Astrocyte (in vitro differentiated cells and primary cell): ENCODE measurements around the gene PCCA. TPM values are rescaled to one million over a fixed set of nuclear protein-coding genes. Genes with fewer than 3 reads are reported as not detected.

Experiments used
- DNase-seq: peaks from one replicate; pipeline ENCODE4 v3.0.0-alpha.2; 2010; ENCODE audit warnings: low read depth
- FAIRE-seq: peaks from 2 replicates; lab custom pipeline; 2011; peaks lifted over from hg19 to GRCh38; lab: Jason Lieb, UNC
- H2AFZ ChIP-seq: 2 replicates; pipeline ENCODE4 v1.6.0; 2012; ENCODE audit warnings: low read depth, low read length, inconsistent platforms
- H3K27ac ChIP-seq: 2 replicates; pipeline ENCODE4 v1.5.1; 2011; ENCODE audit warnings: low read depth, low read length, inconsistent platforms
- H3K27me3 ChIP-seq: 2 replicates; pipeline ENCODE4 v1.6.0; 2011; ENCODE audit warnings: low read length, inconsistent platforms; ENCODE audit not compliant: insufficient read depth
- H3K36me3 ChIP-seq: 2 replicates; pipeline ENCODE4 v1.5.1; 2011; ENCODE audit warnings: low read length, inconsistent platforms; ENCODE audit not compliant: insufficient read depth
- H3K4me1 ChIP-seq: 2 replicates; pipeline ENCODE4 v1.5.1; 2011; ENCODE audit warnings: low read length, inconsistent platforms; ENCODE audit not compliant: insufficient read depth
- H3K4me2 ChIP-seq: 2 replicates; pipeline ENCODE4 v1.6.0; 2012; ENCODE audit warnings: low read length, inconsistent platforms
- H3K4me3 ChIP-seq: 2 replicates; pipeline ENCODE4 v1.5.1; 2011; ENCODE audit warnings: low read depth, mild to moderate bottlenecking, low read length, inconsistent platforms; ENCODE audit not compliant: insufficient read depth
- H3K79me2 ChIP-seq: 2 replicates; pipeline ENCODE4 v1.6.0; 2012; ENCODE audit warnings: mild to moderate bottlenecking, low read length, inconsistent platforms; ENCODE audit not compliant: insufficient read depth
- H3K9ac ChIP-seq: 2 replicates; pipeline ENCODE4 v1.6.0; 2012; ENCODE audit warnings: mild to moderate bottlenecking, low read length, inconsistent platforms
- H3K9me3 ChIP-seq: 2 replicates; pipeline ENCODE4 v1.5.1; 2012; ENCODE audit warnings: low read depth, mild to moderate bottlenecking, low read length, inconsistent platforms; ENCODE audit not compliant: insufficient read depth
- H4K20me1 ChIP-seq: 2 replicates; pipeline ENCODE4 v1.6.0; 2012; ENCODE audit warnings: low read length, inconsistent platforms; ENCODE audit not compliant: insufficient read depth
- H3K27ac Mint-ChIP-seq: one replicate; pipeline ENCODE4 v1.8.0; 2021; ENCODE audit warnings: mild to moderate bottlenecking, mixed read lengths; ENCODE audit not compliant: unreplicated experiment
- H3K27me3 Mint-ChIP-seq: one replicate; pipeline ENCODE4 v1.8.0; 2021; ENCODE audit warnings: low read depth, mixed read lengths; ENCODE audit not compliant: unreplicated experiment
- H3K36me3 Mint-ChIP-seq: one replicate; pipeline ENCODE4 v1.8.0; 2021; ENCODE audit warnings: low read depth, mixed read lengths; ENCODE audit not compliant: unreplicated experiment
- H3K4me1 Mint-ChIP-seq: one replicate; pipeline ENCODE4 v1.8.0; 2021; ENCODE audit warnings: low read depth, mixed read lengths; ENCODE audit not compliant: unreplicated experiment
- H3K4me3 Mint-ChIP-seq: one replicate; pipeline ENCODE4 v1.8.0; 2021; ENCODE audit warnings: mild to moderate bottlenecking, moderate library complexity, mixed read lengths; ENCODE audit not compliant: unreplicated experiment
- H3K9me3 Mint-ChIP-seq: one replicate; pipeline ENCODE4 v1.8.0; 2021; ENCODE audit warnings: mild to moderate bottlenecking, mixed read lengths; ENCODE audit not compliant: unreplicated experiment
- EZH2 ChIP-seq: IDR thresholded peaks from 2 replicates; pipeline ENCODE4 v1.6.1; 2012; ENCODE audit warnings: mild to moderate bottlenecking, low read length, inconsistent platforms; ENCODE audit not compliant: insufficient read depth
- total RNA-seq: library from RNA; stranded (reverse); gene quantifications from 2 replicates; pipeline ENCODE4 v1.2.1, GENCODE V29; 2021
- TF ChIP-seq, protein P1 (sequence below): IDR thresholded peaks from 2 replicates; pipeline ENCODE4 v1.5.1; 2011; ENCODE audit warnings: low read depth, mild to moderate bottlenecking, inconsistent platforms, low read length, moderate library complexity; ENCODE audit not compliant: insufficient read depth

Gene PCCA
- total RNA-seq, 1 donor from 2014 or later, result 13.9 TPM

GRCh38 chr13:100473501-100474044 is 384.7 kb downstream of the PCCA start:
- DNase-seq (no peak), FAIRE-seq (no peak)
- H3K4me3 ChIP-seq, result no peak overlapping the region
- no peaks in the 10 kb centered on the region for H3K9me3 ChIP-seq
- no peak overlapping the region for H3K27ac ChIP-seq
- Mint-ChIP-seq H3K9me3 (no peaks in the 10 kb centered on the region), H3K27ac (no peak overlapping the region), H3K4me1 (peaks cover 5% of the 10 kb centered on the region), H3K4me3 (no peak overlapping the region), H3K36me3 (peaks cover 4% of the 10 kb centered on the region), H3K27me3 (no peaks in the 10 kb centered on the region)
- no peak overlapping the region for H2AFZ ChIP-seq
- no peak for TF ChIP-seq EZH2
- TF ChIP-seq, protein P1, sequence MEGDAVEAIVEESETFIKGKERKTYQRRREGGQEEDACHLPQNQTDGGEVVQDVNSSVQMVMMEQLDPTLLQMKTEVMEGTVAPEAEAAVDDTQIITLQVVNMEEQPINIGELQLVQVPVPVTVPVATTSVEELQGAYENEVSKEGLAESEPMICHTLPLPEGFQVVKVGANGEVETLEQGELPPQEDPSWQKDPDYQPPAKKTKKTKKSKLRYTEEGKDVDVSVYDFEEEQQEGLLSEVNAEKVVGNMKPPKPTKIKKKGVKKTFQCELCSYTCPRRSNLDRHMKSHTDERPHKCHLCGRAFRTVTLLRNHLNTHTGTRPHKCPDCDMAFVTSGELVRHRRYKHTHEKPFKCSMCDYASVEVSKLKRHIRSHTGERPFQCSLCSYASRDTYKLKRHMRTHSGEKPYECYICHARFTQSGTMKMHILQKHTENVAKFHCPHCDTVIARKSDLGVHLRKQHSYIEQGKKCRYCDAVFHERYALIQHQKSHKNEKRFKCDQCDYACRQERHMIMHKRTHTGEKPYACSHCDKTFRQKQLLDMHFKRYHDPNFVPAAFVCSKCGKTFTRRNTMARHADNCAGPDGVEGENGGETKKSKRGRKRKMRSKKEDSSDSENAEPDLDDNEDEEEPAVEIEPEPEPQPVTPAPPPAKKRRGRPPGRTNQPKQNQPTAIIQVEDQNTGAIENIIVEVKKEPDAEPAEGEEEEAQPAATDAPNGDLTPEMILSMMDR, result no peak
- no peaks in the 10 kb centered on the region for H3K79me2 ChIP-seq
- H3K27me3 ChIP-seq, result no peaks in the 10 kb centered on the region
- H3K36me3 ChIP-seq, result no peaks in the 10 kb centered on the region
- H3K4me2 ChIP-seq, result no peak overlapping the region
- no peaks in the 10 kb centered on the region for H4K20me1 ChIP-seq
- no peaks in the 10 kb centered on the region for H3K4me1 ChIP-seq
- no peak overlapping the region for H3K9ac ChIP-seq

GRCh38 chr13:100476963-100477362 is 388.1 kb downstream of the PCCA start:
- H3K36me3 ChIP-seq, result no peaks in the 10 kb centered on the region
- no peaks in the 10 kb centered on the region for H3K9me3 Mint-ChIP-seq
- H4K20me1 ChIP-seq, result no peaks in the 10 kb centered on the region
- H3K27ac Mint-ChIP-seq, result no peak overlapping the region
- no peaks in the 10 kb centered on the region for H3K9me3 ChIP-seq
- H3K27ac ChIP-seq, result no peak overlapping the region
- H3K36me3 Mint-ChIP-seq, result peaks cover 2% of the 10 kb centered on the region
- no peak for DNase-seq
- H3K4me1 ChIP-seq, result no peaks in the 10 kb centered on the region
- H2AFZ ChIP-seq, result no peak overlapping the region
- no peak for TF ChIP-seq EZH2
- TF ChIP-seq, protein P1, result no peak
- H3K27me3 Mint-ChIP-seq, result no peaks in the 10 kb centered on the region
- H3K4me2 ChIP-seq, result no peak overlapping the region
- H3K4me3 Mint-ChIP-seq, result no peak overlapping the region
- H3K9ac ChIP-seq, result no peak overlapping the region
- no peak overlapping the region for H3K4me3 ChIP-seq
- H3K79me2 ChIP-seq, result no peaks in the 10 kb centered on the region
- no peak for FAIRE-seq
- H3K27me3 ChIP-seq, result no peaks in the 10 kb centered on the region
- H3K4me1 Mint-ChIP-seq, result peaks cover 5% of the 10 kb centered on the region

DNA sequence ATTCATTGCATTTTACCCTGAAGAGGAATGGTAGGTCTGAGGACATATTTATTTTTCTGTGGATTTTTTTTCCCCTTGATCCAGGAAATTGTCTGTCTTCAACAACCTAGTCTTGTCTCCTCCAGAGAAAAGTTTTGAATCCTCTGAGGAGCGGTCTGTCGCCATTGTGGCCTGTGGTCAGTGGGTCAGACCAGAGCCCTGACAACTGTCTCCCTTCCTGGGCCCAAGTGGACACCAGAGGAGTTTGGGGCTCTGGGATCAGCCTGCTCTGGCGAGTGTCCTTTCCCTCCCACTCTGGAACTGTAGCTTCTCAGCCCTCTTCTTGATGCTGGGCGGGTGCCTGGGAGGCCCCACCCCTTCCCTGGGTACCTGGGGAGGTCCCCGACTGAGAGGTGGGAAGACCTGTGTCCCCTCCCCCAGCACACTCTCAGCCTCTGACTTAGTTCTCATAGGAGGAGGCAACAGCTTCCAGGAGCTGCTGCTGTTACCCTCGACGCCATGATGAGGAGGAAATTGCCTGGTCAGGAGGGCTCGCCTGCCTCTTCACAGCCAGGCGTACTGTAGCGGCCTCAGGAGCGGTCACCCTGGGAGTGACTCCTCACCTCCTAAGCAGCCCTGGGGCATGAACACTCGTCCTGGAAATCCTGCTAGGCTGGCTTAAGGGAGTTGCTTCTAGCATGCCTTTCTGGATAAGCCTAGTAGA is 389.4 kb downstream of the PCCA start:
- H3K4me2 ChIP-seq, result no peak overlapping the region
- H3K4me3 ChIP-seq, result no peak overlapping the region
- Mint-ChIP-seq H3K4me3 (no peak overlapping the region), H3K9me3 (no peaks in the 10 kb centered on the region), H3K27me3 (no peaks in the 10 kb centered on the region), H3K27ac (no peak overlapping the region), H3K36me3 (no peaks in the 10 kb centered on the region), H3K4me1 (peaks cover under 1% of the 10 kb centered on the region)
- no peak for DNase-seq
- H2AFZ ChIP-seq, result no peak overlapping the region
- no peaks in the 10 kb centered on the region for H3K9me3 ChIP-seq
- no peak for FAIRE-seq
- no peaks in the 10 kb centered on the region for H3K4me1 ChIP-seq
- no peaks in the 10 kb centered on the region for H3K27me3 ChIP-seq
- TF ChIP-seq, protein P1, result no peak
- no peak for TF ChIP-seq EZH2
- no peaks in the 10 kb centered on the region for H3K79me2 ChIP-seq
- H3K27ac ChIP-seq, result no peak overlapping the region
- no peak overlapping the region for H3K9ac ChIP-seq
- H4K20me1 ChIP-seq, result no peaks in the 10 kb centered on the region
- no peaks in the 10 kb centered on the region for H3K36me3 ChIP-seq
